NOMO-1 treated with dmso at 0.1 percent for 144 hours (cell line): Measurements from ENCODE around the gene CGB5.
"Not testable (repeated sequence)": the region's sequence is repeated elsewhere in the genome, so short reads cannot be mapped to it uniquely, and the experiment has no call there.

Source experiments
- DNase-seq: peaks from one replicate; lab custom pipeline; 2025; ENCODE audit not compliant: unreplicated experiment; lab: John Stamatoyannopoulos, UW

CGB5 gene

GRCh38 chr19:49043548-49043947 is at the start of gene CGB5:
Gene CGB5, plus strand, starts transcription at chr19:49043848. Its CDS starts 362 bp downstream, at chr19:49044210.
- DNase-seq: not testable (repeated sequence)

GRCh38 chr19:48994035-48994386 is 49.6 kb upstream of the CGB5 start:
- DNase-seq: no peak

GRCh38 chr19:48997972-48998371 is 45.7 kb upstream of the CGB5 start:
- DNase-seq: no peak

GRCh38 chr19:48999481-49000325 is 43.9 kb upstream of the CGB5 start:
- DNase-seq: no peak

GRCh38 chr19:49004133-49004532 is 39.5 kb upstream of the CGB5 start:
- DNase-seq: no peak

GRCh38 chr19:49004964-49005614 is 38.6 kb upstream of the CGB5 start:
- no peak for DNase-seq

GRCh38 chr19:49006905-49007304 is 36.7 kb upstream of the CGB5 start:
- no peak for DNase-seq

GRCh38 chr19:49009828-49010227 is 33.8 kb upstream of the CGB5 start:
- DNase-seq: no peak

- DNase-seq: no peak
Observed at GRCh38 chr19:49010453-49010852, 33.2 kb upstream of the CGB5 start.

GRCh38 chr19:49011194-49011593 is 32.5 kb upstream of the CGB5 start:
- no peak for DNase-seq

GRCh38 chr19:49014123-49014869 is 29.4 kb upstream of the CGB5 start:
- no peak for DNase-seq

- no peak for DNase-seq
Observed at GRCh38 chr19:49014870-49015255, 28.8 kb upstream of the CGB5 start.

GRCh38 chr19:49016067-49016839 is 27.4 kb upstream of the CGB5 start:
- DNase-seq: no peak

- no peak for DNase-seq
Observed at GRCh38 chr19:49017041-49017665, 26.5 kb upstream of the CGB5 start, which contains the start of gene LHB. Gene LHB, minus strand, starts transcription at chr19:49017091. Its CDS starts 10 bp downstream, at chr19:49017081.

- DNase-seq: no peak
Observed at GRCh38 chr19:49017666-49018351, 25.8 kb upstream of the CGB5 start.

GRCh38 chr19:49018388-49019241 is 25.0 kb upstream of the CGB5 start:
- DNase-seq: not testable (repeated sequence)

- DNase-seq: no peak
Observed at GRCh38 chr19:49019242-49019932, 24.3 kb upstream of the CGB5 start.

GRCh38 chr19:49020342-49020741 is 23.3 kb upstream of the CGB5 start:
- DNase-seq: no peak
